ENCODE results near the gene WDR41.

DNA sequence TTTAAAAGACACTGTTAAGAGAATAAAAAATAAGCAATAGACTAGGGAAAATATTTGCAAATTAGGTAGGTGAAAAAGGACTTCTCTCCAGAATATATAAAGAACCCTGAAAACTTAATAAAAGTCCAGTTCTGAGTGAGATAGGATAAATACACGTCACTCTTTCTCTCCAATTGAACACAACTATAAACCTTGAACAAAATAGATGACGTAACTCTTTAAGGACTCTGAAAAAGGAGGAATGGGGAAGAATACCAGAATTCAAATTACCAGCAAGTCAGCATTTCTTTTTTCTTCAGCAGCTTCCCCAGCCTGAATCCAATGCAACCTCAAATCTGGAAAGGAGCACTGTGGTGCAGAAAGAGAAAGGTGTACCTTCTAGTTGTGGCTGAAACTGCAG lies 6.8 kb upstream of the WDR41 start:
- TF ChIP-seq POLR2A (IDR thresholded peaks at IDR 0.05): no peak
- TF ChIP-seq, protein P1, sequence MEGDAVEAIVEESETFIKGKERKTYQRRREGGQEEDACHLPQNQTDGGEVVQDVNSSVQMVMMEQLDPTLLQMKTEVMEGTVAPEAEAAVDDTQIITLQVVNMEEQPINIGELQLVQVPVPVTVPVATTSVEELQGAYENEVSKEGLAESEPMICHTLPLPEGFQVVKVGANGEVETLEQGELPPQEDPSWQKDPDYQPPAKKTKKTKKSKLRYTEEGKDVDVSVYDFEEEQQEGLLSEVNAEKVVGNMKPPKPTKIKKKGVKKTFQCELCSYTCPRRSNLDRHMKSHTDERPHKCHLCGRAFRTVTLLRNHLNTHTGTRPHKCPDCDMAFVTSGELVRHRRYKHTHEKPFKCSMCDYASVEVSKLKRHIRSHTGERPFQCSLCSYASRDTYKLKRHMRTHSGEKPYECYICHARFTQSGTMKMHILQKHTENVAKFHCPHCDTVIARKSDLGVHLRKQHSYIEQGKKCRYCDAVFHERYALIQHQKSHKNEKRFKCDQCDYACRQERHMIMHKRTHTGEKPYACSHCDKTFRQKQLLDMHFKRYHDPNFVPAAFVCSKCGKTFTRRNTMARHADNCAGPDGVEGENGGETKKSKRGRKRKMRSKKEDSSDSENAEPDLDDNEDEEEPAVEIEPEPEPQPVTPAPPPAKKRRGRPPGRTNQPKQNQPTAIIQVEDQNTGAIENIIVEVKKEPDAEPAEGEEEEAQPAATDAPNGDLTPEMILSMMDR (IDR thresholded peaks at IDR 0.05): no peak
